GM21576 (cell line): Measurements from ENCODE around the gene CEPT1.
A peak's percentile ranks its signal among the peaks of the same experiment; 100 is the strongest.
"Not testable (repeated sequence)": the region's sequence is repeated elsewhere in the genome, so short reads cannot be mapped to it uniquely, and the experiment has no call there.

Source experiments
- ATAC-seq: cut with Tn5 transposase; IDR thresholded peaks from one replicate; pipeline ENCODE4 v1.9.1; 2021; ENCODE audit warnings: mild to moderate bottlenecking, moderate library complexity; ENCODE audit not compliant: unreplicated experiment

CEPT1 gene

GRCh38 chr1:111139956-111140679 is at the start of gene CEPT1, which contains the start of gene DRAM2:
CEPT1 (plus strand) TSS chr1:111140223; CDS start chr1:111147715, 7,492 bp downstream.
DRAM2 (minus strand) TSS chr1:111140093; CDS start chr1:111131554, 8,539 bp downstream.
- ATAC-seq = peak; percentile 64

GRCh38 chr1:111095421-111095820 is 44.6 kb upstream of the CEPT1 start:
- ATAC-seq = not testable (repeated sequence)

- no peak for ATAC-seq
Observed at GRCh38 chr1:111097356-111098099, 42.5 kb upstream of the CEPT1 start.

GRCh38 chr1:111099289-111099688 is 40.7 kb upstream of the CEPT1 start:
- ATAC-seq = no peak

GRCh38 chr1:111101854-111102642 is 38.0 kb upstream of the CEPT1 start:
- no peak for ATAC-seq

- no peak for ATAC-seq
Observed at GRCh38 chr1:111104981-111105380, 35.0 kb upstream of the CEPT1 start.

GRCh38 chr1:111110197-111110899 is 29.7 kb upstream of the CEPT1 start:
- no peak for ATAC-seq

- ATAC-seq = no peak
Observed at GRCh38 chr1:111116496-111116895, 23.5 kb upstream of the CEPT1 start.

GRCh38 chr1:111126354-111126753 is 13.7 kb upstream of the CEPT1 start:
- ATAC-seq = no peak

- peak; percentile 88 for ATAC-seq
Observed at GRCh38 chr1:111127923-111128643, 11.9 kb upstream of the CEPT1 start.

GRCh38 chr1:111129376-111129775 is 10.6 kb upstream of the CEPT1 start:
- no peak for ATAC-seq

GRCh38 chr1:111131693-111132092 is 8.3 kb upstream of the CEPT1 start:
- ATAC-seq = no peak

- no peak for ATAC-seq
Observed at GRCh38 chr1:111133866-111134265, 6.2 kb upstream of the CEPT1 start.

- peak; percentile 44 for ATAC-seq
Observed at GRCh38 chr1:111139324-111139955, 583 bp upstream of the CEPT1 start.

GRCh38 chr1:111140680-111140967 is 601 bp downstream of the CEPT1 start:
- ATAC-seq = no peak

- no peak for ATAC-seq
Observed at GRCh38 chr1:111141245-111142220, 1.5 kb downstream of the CEPT1 start.

GRCh38 chr1:111142356-111142975 is 2.4 kb downstream of the CEPT1 start:
- ATAC-seq = no peak

GRCh38 chr1:111145542-111145941 is 5.5 kb downstream of the CEPT1 start:
- no peak for ATAC-seq
